ENCODE results near the gene DNAH10.

GRCh38 chr12:123916729-123917128 lies 154.6 kb downstream of the DNAH10 start:
- TF ChIP-seq CTCF (conservative IDR thresholded peaks at IDR 0.05; ENCODE audit: low read length) (no peak), EZH2phosphoT487 (IDR thresholded peaks at IDR 0.05; ENCODE audit: borderline replicate concordance, low read depth, low read length) (no peak)
